Stimulated activated CD8-positive, alpha-beta memory T cell treated with anti-CD3 and anti-CD28 coated beads, Interleukin-7, amount 100 ng/mL, for 4 hours (primary cell): Measurements from ENCODE around the gene EPB41L4A.

Experiments used
- DNase-seq, 2 donors: peaks; one replicate each; pipeline ENCODE4 v3.0.0-alpha.2; 2020; ENCODE audit warnings: low read depth in 2 of 2

EPB41L4A gene

DNA sequence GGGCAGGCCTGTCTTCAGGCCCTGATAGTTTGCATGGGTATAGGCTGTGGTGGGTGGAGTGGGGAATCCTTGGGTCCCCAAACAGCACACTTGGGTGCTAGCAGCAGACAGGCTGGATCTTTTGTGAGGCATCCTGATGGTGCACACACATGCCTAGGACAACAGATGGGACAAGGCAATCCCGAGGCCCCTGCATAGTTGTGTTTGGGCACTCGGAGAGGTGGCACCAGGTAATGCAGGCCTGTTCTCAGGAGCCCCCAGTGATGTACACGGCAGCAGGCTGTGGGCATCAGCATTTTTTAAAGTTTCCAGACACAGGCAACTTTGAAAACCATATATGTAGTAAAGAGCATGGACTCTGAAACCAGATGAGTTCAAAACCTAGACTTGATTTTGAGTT is 65.4 kb downstream of the EPB41L4A start:
- no peak for DNase-seq

DNA sequence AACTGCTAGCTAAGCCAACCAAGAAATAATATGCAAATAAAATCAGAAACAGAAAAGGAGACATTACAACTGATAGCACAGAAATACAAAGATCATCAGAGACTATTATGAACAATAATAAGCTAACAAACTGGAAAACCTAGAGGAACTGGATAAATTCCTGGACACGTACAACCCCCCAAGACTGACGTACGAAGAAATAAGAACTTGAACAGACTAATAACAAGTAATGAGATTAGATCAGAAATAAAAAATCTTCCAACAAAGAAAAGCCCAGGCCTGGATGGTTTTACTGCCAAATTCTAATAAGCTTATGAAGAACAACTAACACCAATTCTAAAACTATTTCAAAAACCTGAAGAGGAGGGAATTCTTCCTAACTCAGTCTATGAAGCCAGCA is 67.9 kb downstream of the EPB41L4A start:
- no peak for DNase-seq

DNA sequence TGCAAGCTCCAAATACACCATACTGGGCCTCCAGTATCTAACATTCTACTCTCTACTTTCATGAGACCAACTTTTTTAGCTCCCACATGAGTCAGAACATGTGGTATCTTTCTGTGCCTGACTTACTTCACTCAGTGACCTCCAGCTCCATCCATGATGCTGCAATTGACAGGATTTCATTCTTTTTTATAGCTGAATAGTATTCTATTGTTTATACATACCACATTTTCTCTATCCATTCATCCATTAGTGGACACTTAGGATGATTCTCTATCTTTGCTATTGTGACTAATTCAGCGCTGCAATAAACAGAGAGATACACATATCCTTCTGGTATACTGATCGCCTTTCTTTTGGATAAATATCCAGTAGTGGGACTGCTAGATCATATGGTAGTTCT is 68.5 kb downstream of the EPB41L4A start:
- DNase-seq = no peak

DNA sequence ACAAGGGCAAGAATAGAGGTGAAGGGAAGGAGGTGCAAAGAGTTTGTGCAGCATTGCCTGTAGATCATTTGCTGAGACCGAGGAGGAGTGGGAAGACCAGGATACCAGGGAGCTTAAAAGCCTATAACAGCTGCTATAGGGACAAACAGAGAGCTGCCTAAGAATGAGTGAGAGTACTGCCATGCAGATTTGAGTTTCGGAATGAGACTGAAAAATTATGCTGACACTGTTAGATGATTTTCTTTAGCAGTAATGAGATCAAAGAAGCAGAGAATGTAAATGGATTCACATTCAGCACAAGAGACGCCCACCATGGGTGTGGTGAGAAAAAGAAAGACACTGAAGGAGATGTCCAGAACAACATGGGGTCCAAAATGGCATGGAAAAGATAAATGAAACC is 69.7 kb downstream of the EPB41L4A start:
- no peak for DNase-seq

DNA sequence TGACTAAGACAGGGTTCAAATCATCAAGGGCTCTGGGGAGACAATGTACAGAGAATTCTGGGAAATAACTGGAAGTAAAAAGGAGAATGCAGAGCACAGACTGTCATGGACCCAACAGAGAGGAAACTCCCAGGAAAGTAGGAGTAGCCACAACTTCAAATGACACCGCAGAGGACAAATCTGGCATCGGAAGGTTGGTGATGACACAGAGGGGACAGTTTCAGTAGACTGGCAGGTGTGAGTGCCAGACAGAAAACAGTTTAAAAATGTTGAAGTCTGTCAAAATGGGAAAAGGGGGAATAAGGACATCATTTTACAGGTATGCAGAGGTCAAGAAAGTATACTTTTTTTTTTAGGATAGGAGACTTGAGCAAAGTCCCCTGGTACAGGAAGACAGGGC is 70.2 kb downstream of the EPB41L4A start:
- no peak for DNase-seq

DNA sequence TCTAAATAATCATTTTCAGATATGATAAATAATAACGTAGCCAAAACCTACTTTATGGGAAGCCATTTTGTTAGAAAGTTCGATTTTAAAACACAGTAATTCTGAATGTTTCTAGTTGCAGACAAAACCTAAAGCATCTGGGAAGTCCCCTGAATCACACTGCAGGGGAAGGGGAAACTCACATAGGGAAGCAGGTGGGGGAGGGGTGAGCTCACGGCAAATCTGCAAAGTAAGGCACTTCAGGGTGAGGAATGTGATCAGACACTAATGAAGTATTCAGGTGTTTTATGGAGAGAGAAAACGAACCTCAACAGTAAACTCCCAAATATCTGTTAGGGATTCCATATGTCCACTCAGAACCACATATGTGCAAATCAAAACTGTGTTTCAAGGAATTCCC is 70.7 kb downstream of the EPB41L4A start:
- no peak for DNase-seq

DNA sequence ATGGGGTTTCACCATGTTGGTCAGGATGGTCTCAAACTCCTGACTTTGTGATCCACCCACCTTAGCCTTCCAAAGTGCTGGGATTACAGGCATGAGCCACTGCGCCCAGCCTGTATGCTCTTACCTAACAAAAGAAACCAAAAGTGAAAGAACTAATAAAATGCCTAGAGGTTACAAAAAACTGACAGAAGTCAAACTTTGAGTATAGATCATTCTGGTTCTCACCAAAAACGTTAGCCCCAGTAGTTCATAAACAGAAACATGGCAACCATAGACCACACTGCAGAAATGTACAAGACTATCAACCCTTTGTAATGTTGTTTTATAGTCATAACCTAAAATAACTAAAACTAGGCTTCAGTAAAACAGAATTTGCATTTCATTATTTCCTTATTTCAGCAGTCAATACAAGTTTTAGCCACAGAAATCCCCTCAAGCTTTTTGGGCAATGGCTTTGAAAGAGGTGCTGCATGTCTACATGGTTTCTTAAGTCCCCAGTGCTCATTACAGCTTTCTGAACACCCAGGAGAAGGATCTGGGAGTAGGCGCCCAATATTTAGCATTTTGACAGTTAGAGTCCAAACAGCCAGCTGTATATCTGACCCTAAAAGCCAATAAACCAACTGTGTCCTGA is 72.5 kb downstream of the EPB41L4A start:
- DNase-seq = no peak

DNA sequence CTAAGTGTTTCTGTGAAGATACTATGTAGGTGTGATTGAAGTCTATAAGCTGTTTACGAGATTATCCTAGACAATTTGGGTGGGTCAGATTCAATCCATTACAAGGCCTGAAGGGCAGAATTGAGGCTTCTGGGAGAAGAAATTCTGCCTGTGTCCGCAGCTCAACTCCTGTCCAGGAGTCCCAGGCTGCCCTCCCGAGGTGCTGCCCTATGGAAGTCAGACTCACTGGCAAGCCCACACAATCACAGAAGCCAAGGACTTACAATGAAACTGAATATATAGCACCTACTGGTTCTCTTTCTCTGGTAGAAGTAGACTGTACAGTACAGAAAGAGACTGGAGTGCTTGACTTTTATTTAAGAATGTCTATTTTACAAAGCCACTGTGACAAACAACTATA is 74.5 kb downstream of the EPB41L4A start:
- DNase-seq = no peak

DNA sequence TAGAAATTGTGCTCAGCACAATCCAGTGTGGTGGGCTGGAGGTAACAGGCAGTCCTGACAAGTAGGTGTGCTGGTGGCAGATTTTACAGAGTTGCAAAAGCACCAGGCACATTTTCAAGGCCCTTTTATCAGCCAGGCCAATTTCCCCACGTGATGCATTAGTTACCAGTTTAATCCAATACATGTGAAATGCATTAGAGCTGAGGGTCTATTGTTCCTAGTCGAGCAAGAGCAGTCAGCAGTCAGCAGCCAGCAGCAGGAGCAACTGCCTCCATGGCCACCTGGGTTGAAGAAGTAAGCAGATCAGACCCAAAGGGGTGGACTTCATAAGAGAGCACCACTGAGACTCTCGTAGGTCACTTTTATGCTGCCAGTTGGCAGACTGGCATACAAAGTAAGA is 76.7 kb downstream of the EPB41L4A start:
- no peak for DNase-seq

DNA sequence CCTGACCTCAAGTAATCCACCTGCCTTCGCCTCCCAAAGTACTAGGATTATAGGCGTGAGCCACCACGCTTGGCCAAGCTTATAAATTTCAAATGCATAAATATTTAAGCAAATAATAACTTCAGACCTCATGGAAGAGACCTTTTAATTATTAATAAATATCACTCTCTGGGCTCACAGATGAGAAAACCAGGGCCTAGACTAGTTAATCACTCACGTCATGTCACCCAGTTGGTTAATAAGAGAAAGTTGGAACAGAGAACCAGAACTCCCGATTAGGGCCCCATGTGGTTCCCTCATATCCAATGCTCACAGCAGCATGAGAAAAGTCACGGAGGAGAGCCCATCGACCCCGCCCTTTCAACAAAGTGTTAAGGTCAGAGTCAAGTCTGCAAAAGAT is 79.3 kb downstream of the EPB41L4A start:
- no peak for DNase-seq

DNA sequence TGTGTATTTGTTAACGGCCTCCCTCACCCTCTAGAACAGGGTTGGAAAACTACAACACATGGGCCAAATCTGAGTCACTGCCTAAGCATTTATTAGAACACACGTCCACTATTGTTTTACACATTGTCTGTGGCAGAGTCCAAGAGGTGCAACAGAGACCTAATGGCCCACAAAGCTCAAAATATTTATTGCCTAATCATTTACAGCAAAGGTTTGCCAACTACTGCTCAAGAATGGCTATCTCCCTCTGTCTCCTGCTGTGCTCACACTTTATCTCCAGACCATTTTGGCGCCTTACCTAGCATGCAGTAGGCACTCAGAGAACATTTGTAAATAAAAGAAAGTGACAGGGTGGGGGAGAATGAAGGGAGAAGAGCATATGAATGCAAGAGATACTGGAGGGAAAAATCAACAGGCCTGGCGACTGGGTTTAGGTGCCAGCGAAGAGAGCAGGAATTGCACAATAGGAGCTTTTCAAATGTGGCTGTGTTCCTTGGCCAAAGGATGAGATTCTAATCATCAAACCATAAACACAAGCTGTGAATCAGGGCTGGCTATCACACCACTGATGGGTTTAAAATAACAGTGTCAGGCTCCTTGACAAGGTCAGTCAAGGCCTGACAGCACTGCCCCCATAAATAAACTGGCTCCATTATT is 80.3 kb downstream of the EPB41L4A start:
- DNase-seq = no peak

DNA sequence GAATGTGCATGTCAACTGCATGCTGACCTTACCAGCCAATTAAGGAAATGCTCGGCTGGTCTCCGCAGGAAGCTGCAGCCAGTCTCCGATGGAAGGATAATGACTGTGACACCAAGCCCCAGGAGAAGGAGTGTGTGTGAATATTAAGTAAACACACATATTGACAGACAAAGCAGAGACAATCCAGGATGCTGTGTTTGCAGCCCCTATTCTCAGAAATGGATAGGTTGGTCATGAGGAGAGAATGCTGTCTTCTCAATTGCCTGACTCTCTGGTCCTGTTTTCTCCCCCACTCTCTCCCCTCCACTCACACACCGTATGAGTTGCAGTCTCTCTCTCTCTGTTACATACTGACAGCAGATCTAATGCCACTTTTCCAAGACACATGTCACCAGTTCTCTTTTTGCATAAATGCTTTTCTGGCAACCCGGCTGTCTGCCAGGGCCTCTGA is 85.7 kb downstream of the EPB41L4A start:
- no peak for DNase-seq

DNA sequence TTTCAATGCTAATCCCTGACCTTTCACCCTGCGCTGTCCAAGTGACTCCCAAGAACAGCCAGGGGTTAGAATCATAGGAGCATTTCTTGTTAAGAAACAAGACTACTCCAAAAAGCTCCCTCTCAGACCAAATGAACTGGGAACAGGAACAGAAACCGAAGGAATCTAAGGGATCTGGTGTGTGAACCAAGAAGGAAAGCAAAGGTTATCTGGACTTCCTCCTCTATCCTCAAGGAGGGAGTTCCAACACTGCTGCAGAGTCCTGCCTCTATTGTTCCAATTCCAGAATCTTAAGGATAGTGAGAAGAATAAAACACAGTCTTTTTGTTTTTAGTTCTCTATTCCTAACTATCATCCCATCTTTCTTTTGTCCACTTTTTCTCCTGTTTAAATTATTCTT is 87.2 kb downstream of the EPB41L4A start:
- DNase-seq = no peak

DNA sequence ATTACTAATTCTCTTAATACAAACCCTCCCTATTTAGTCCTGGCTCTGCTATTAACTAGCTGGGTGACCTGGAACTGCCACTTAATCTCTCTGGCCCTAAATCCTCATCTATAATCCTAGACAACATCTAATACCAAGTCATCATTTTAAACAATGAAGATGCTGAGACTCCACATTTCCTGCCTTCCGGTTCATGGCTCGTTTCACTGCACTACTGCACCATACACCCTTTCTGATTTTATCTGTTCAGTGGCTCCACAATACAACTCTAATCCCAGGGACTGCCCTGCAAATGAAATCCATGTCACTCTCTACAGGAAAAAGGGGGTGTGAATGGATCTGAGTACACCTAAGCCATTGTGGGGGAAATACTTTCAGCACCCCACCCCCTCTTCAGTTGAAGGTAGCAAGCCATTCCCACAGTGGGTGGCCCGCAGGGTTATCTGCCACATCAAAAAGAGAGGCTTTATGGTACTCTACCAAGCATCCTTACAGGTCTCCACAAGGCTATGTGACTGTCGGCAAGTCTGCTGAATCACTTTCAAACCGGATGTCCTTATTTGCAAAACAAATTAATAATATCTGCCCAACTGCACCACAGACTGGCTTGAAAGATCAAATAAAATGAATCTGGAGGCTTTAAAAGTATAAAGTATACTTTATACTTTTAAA is 89.5 kb downstream of the EPB41L4A start:
- no peak for DNase-seq

DNA sequence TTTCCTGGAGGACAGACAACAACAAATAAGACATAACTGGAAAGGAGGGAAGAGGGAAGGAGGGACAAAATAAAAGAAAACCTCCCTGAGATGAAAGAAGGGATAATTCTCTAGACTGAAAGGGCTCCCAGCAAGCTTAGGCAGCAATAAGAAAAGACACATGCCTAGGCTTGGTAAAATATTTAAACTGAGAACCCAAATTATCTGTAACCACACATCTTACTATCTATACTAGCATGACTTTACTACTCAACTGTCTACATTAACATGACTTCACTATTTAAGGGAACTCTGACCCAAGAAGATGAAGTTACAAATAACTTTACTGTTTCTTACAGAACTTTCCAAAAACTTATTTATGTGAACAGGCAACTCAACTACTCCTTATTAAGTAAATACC is 95.9 kb downstream of the EPB41L4A start:
- no peak for DNase-seq

DNA sequence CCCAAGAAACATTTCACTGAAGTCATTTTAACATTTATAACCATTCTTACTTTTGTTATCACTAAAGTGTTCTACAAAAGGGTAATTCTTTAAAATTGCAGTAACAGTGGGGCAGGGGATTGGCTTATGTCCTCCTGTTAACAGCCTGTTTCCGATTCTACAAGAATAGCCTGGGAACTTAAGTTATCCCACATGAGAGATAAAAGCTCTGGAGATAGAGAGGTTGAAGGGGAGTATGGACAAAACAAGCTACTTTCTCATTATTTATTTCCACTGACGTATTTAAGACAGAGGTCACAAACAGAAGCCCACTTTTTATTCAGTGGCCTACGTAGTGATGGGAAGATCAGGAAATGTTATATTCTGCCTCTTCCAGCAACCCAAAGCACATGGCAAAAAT is 98.7 kb downstream of the EPB41L4A start:
- no peak for DNase-seq

DNA sequence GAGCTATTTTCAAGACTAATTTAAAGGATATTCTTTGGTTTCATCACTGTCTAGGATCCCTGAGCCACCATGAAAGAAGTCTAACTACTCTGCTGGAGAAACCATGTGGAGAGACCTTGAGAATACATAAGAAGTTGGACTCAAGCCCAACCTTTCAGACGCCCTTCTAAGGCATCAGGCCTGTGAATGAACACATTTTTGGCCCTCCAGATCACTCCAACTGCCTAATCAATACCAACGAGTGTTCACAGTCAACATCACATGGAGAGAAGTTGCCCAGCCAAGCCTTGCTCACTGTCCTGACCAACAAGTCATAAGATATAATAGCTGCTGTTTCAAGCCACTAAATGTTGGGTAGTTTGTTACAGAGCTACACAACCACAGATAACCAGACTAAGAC is 100.7 kb downstream of the EPB41L4A start:
- no peak for DNase-seq

DNA sequence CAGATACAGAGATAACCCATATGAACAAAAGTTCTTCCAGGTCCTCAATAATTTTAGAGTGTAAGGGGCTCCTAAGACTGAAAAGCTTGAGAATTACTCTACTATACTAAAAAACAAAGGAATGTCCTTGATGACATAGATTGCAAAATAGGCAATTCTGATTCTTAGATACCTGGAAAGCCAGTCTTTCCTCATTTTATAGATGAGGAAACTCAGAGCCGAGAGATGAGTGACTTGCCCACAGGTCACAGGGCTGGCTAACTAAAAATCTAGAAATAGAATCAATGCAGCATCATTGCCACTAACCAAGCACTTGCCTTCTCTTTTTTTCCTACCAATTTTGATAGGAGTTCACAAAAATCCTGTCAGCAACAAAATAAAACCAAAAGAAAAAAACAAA is 101.2 kb downstream of the EPB41L4A start:
- DNase-seq = no peak

DNA sequence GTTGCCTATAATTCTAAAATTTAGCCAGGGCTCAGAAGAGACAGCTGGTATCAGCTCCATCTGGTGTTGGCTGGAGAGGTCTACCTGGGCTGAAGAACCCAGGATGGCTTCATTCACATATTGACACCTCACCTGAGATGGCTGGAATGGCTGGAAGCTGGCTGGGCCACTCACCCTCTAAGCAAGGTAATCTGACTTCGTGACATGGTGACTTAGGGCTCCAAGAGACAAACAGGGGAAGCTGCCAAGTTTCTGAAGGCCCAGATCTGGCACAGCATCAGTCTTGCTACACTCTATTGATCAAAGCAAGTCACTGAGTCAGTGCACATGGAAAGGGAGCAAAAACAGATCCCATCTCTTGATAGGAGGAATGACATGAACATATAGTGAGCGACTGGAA is 102.3 kb downstream of the EPB41L4A start:
- no peak for DNase-seq

DNA sequence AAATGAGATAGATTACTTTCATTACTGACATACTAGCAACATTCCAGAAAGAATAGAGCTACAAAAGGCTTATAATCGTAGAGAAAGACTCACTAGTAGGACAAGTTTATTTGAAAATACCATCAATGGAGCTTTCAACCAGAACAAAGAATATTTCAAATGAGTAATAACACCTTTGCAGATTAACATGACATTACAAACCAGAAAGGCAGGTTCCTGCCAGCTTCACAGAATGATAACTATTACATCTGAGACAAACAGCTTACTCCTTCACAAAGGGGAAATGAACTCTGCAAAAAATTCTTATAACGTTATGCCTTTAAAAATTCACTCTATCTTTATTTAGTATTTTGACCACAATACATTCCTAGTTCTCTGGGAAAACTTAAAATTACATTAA is 103.1 kb downstream of the EPB41L4A start:
- no peak for DNase-seq

DNA sequence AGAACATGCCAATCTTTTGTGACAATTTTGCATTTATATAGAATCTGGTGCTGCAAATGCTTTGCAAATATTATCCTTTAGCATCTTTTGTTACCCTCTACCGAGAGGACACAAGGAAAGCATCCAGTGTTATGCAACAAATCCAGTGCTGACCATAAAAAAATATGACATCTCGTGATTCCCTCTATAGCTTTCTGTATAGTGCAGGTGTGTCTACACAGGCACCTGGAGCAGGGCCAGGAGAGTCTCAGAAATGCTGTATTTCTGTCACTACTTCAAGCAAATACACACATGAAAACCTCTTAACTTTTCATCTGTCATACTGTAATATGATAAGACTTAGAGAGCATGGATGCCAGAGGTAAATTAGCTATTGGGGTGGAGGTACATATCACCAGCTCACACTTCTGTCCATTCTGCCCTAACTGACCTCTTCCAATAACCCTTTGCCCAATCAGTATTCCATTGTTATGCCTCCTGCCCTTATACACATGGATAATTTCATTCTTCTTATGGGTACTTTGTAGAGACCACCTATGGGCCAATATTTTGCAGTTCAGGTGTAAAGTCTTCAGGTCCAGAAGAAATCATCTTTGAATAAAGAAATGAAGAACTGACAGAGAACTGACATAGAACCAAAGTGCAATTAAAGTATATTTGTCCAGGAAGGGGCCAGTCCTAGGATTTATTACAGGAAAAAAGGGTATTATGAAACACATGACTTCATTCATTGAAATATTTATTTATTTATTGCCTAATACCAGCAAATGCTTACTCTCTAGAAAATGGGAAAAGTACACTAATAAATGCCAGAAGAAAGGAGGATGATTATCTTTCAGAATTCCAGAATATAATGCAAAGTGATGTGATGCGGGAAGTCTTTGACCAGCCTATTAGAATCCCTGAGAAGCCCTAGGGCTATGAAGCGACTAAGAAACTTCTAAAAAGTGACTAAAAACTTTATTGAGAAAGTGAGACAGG is 106.5 kb downstream of the EPB41L4A start:
- DNase-seq = no peak

DNA sequence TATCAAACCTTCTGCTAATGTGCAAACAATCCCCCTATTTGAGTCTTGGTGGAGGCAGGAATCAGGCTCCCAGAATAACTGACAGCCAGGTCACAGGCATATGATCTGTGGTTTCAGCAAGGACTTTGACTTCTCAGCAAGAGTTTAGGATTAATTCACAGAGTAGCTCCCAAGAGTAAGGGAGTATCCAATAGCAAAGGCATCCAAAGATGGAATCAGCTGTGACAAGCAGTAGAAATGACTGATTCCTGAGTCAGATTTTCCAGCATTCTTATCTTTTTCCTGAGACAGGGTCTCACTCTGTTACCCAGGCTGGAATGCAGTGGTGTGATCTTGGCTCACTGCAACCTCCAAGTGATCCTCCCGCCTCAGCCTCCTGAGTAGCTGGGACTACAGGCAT is 108.3 kb downstream of the EPB41L4A start:
- DNase-seq = no peak
